Activated T-cell treated with anti-CD3 and anti-CD28 coated beads, Interleukin-2, amount 50 U/mL, for 24 hours (primary cell): ENCODE results near the gene CTCFL.

Experiments
- DNase-seq: peaks from one replicate; pipeline ENCODE4 v3.0.0-alpha.2; 2020
- H3K27ac Mint-ChIP-seq: 2 replicates; pipeline ENCODE4 v1.8.0; 2020; ENCODE audit warnings: mild to moderate bottlenecking, mixed read lengths
- H3K27me3 Mint-ChIP-seq: 2 replicates; pipeline ENCODE4 v1.8.0; 2020; ENCODE audit warnings: mixed read lengths
- H3K36me3 Mint-ChIP-seq: 2 replicates; pipeline ENCODE4 v1.8.0; 2020; ENCODE audit warnings: low read depth, mixed read lengths
- H3K4me1 Mint-ChIP-seq: 2 replicates; pipeline ENCODE4 v1.8.0; 2020; ENCODE audit warnings: low read depth, mixed read lengths
- H3K4me3 Mint-ChIP-seq: 2 replicates; pipeline ENCODE4 v1.8.0; 2020; ENCODE audit warnings: mild to moderate bottlenecking, moderate library complexity, mixed read lengths
- H3K9me3 Mint-ChIP-seq: 2 replicates; pipeline ENCODE4 v1.8.0; 2020; ENCODE audit warnings: mixed read lengths

The CTCFL gene

GRCh38 chr20:57564180-57564802 is 39.4 kb upstream of the CTCFL start:
- H3K27me3 Mint-ChIP-seq, result peaks cover 29% of the 10 kb centered on the region
- H3K9me3 Mint-ChIP-seq, result no peaks in the 10 kb centered on the region
- no peak overlapping the region for H3K4me3 Mint-ChIP-seq
- no peak for DNase-seq
- no peaks in the 10 kb centered on the region for H3K36me3 Mint-ChIP-seq
- no peaks in the 10 kb centered on the region for H3K4me1 Mint-ChIP-seq
- no peak overlapping the region for H3K27ac Mint-ChIP-seq

- Mint-ChIP-seq H3K36me3 (no peaks in the 10 kb centered on the region), H3K27ac (no peak overlapping the region), H3K9me3 (no peaks in the 10 kb centered on the region), H3K27me3 (peaks cover 27% of the 10 kb centered on the region), H3K4me3 (no peak overlapping the region), H3K4me1 (no peaks in the 10 kb centered on the region)
- no peak for DNase-seq
Observed at GRCh38 chr20:57563522-57563921, 38.6 kb upstream of the CTCFL start.

- Mint-ChIP-seq H3K27ac (no peak overlapping the region), H3K36me3 (no peaks in the 10 kb centered on the region), H3K4me1 (no peaks in the 10 kb centered on the region), H3K4me3 (no peak overlapping the region), H3K27me3 (peaks cover 31% of the 10 kb centered on the region), H3K9me3 (no peaks in the 10 kb centered on the region)
- no peak for DNase-seq
Observed at GRCh38 chr20:57562541-57563465, 37.9 kb upstream of the CTCFL start.

- no peaks in the 10 kb centered on the region for H3K36me3 Mint-ChIP-seq
Observed at GRCh38 chr20:57561356-57562279, 36.7 kb upstream of the CTCFL start.

GRCh38 chr20:57560554-57561355 is 35.8 kb upstream of the CTCFL start, which contains the start of gene PCK1:
PCK1 (plus strand) TSS chr20:57561110; CDS start chr20:57561412, 302 bp downstream.
- Mint-ChIP-seq H3K27ac (no peak within 1 kb of the TSS), H3K9me3 (no peaks in the 10 kb centered on the region), H3K27me3 (peaks cover 39% of the 10 kb centered on the region), H3K36me3 (no peaks in the 10 kb centered on the region), H3K4me3 (no peak within 1 kb of the TSS), H3K4me1 (no peaks in the 10 kb centered on the region)
- no peak for DNase-seq

More at GRCh38 chr20:57561356-57562279, 36.7 kb upstream of the CTCFL start:
- Mint-ChIP-seq H3K27me3 (peaks cover 31% of the 10 kb centered on the region), H3K27ac (no peak overlapping the region), H3K4me3 (no peak overlapping the region), H3K9me3 (no peaks in the 10 kb centered on the region), H3K4me1 (no peaks in the 10 kb centered on the region)
- DNase-seq, result no peak

GRCh38 chr20:57559658-57560553 is 35.0 kb upstream of the CTCFL start:
- Mint-ChIP-seq H3K4me3 (no peak overlapping the region), H3K27me3 (peaks cover 42% of the 10 kb centered on the region), H3K4me1 (no peaks in the 10 kb centered on the region), H3K9me3 (no peaks in the 10 kb centered on the region), H3K27ac (no peak overlapping the region), H3K36me3 (no peaks in the 10 kb centered on the region)
- no peak for DNase-seq

GRCh38 chr20:57559289-57559634 is 34.3 kb upstream of the CTCFL start:
- H3K4me3 Mint-ChIP-seq, result no peak overlapping the region
- H3K27me3 Mint-ChIP-seq, result peaks cover 42% of the 10 kb centered on the region
- H3K27ac Mint-ChIP-seq, result no peak overlapping the region

GRCh38 chr20:57558614-57559288 is 33.8 kb upstream of the CTCFL start:
- Mint-ChIP-seq H3K4me3 (no peak overlapping the region), H3K36me3 (no peaks in the 10 kb centered on the region), H3K27me3 (peaks cover 42% of the 10 kb centered on the region), H3K4me1 (no peaks in the 10 kb centered on the region), H3K27ac (no peak overlapping the region), H3K9me3 (no peaks in the 10 kb centered on the region)
- no peak for DNase-seq

More at GRCh38 chr20:57559289-57559634, 34.3 kb upstream of the CTCFL start:
- H3K9me3 Mint-ChIP-seq, result no peaks in the 10 kb centered on the region
- H3K36me3 Mint-ChIP-seq, result no peaks in the 10 kb centered on the region
- H3K4me1 Mint-ChIP-seq, result no peaks in the 10 kb centered on the region
- no peak for DNase-seq

- H3K36me3 Mint-ChIP-seq, result no peaks in the 10 kb centered on the region
- no peak overlapping the region for H3K4me3 Mint-ChIP-seq
- no peak for DNase-seq
- no peaks in the 10 kb centered on the region for H3K4me1 Mint-ChIP-seq
- H3K27ac Mint-ChIP-seq, result no peak overlapping the region
- H3K27me3 Mint-ChIP-seq, result peaks cover 42% of the 10 kb centered on the region
- no peaks in the 10 kb centered on the region for H3K9me3 Mint-ChIP-seq
Observed at GRCh38 chr20:57557926-57558613, 33.1 kb upstream of the CTCFL start.

GRCh38 chr20:57556980-57557274 is 32.0 kb upstream of the CTCFL start:
- no peaks in the 10 kb centered on the region for H3K4me1 Mint-ChIP-seq
- H3K4me3 Mint-ChIP-seq, result no peak overlapping the region
- DNase-seq, result no peak
- no peaks in the 10 kb centered on the region for H3K9me3 Mint-ChIP-seq
- peaks cover 42% of the 10 kb centered on the region for H3K27me3 Mint-ChIP-seq
- no peak overlapping the region for H3K27ac Mint-ChIP-seq
- no peaks in the 10 kb centered on the region for H3K36me3 Mint-ChIP-seq

- Mint-ChIP-seq H3K27ac (no peak overlapping the region), H3K27me3 (peaks cover 42% of the 10 kb centered on the region), H3K4me3 (no peak overlapping the region), H3K4me1 (no peaks in the 10 kb centered on the region), H3K9me3 (no peaks in the 10 kb centered on the region), H3K36me3 (no peaks in the 10 kb centered on the region)
- DNase-seq, result no peak
Observed at GRCh38 chr20:57555457-57556184, 30.7 kb upstream of the CTCFL start.
